ENCODE data around the gene MED13L.

- TF ChIP-seq EZH2phosphoT487 (IDR thresholded peaks at IDR 0.05; ENCODE audit: insufficient read depth, low read depth) (no peak), EZH2 (IDR thresholded peaks at IDR 0.05; ENCODE audit: insufficient read depth, poor library complexity, severe bottlenecking) (no peak)
These were observed 115.9 kb downstream of the MED13L start for GRCh38 chr12:116161588-116161987.
